CD1c-positive myeloid dendritic cell (primary cell): ENCODE results near the gene ADRM1.

Experiments
- DNase-seq: peaks from one replicate; pipeline ENCODE4 v3.0.0-alpha.2; 2016; ENCODE audit errors: extremely low spot score

Gene ADRM1

GRCh38 chr20:62297449-62298227 is 5.2 kb upstream of the ADRM1 start:
- no peak for DNase-seq

- DNase-seq, result no peak
Observed at GRCh38 chr20:62298577-62299249, 4.1 kb upstream of the ADRM1 start.

DNA sequence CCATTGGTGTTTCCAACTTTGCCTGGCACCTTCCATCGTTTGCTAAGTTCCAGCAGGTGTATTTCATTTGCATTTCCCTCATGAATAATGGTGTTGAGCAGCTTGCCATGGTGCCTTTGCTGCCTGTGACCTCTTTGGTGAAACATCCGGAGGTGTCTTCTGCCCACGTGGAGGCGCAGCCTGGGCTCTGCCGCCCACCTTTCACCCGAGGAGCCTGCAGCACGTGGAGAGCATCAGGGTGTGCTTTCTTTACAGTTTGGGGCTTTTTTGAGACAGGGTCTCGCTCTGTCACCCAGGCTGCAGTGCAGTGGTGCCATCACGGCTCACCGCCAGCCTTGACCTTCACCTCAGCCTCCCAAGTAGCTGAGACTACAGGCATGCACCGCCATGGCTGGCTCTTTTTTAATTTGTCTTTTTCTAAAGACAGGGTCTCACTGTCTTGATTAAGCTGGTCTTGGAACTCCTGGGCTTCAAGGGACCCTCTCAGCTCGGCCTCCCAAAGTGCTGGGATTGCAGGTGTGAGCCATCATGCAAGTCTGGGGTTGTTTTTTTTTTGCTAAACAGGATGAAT is 3.0 kb upstream of the ADRM1 start:
- no peak for DNase-seq

DNA sequence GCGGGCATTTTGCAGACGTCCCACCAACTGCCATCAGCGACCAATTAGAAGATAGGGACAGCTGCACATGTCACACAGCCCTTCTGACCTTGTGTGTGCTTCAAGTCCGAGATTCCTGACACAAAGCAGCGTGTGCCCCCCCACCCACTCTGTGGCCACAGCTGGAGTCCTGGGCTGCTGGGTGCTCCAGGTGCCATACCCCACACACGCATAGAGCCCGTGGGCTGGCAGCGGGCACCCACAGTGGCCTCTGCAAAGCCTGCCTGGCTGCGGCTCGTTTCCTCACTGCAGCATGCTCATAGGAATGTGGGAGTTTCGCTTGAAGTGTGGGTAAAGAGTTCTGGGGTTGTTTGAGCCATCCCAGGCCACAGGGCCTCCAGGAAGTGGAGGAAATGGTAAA is 2.5 kb upstream of the ADRM1 start:
- DNase-seq, result no peak

GRCh38 chr20:62301111-62301668 is 1.6 kb upstream of the ADRM1 start:
- no peak for DNase-seq

DNA sequence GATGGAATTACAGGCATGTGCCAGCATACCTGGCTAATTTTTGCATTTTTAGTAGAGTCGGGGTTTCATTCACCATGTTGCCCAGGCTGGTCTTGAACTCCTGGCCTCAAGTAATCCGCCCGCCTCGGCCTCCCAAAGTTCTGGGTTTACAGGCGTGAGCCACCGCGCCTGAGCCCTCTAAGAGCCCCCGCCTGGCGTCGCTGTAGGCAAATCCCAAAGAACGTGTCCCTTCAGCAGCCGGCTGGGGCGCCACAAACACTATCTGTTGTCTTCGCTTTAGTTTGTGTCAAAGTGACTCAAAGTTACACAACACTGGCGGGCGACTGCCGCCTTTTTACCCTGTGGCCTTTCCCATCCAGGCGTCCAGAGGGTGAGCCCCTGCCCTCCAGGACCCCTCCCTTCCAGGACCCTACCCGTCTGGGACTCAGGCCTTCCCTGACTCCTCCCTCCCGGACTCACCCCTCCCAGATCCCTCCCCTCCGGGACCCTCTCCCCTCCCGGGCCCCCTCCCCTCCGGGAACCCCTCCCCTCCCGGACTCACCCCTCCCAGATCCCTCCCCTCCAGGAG is 940 bp upstream of the ADRM1 start:
- peak; percentile 96 for DNase-seq

GRCh38 chr20:62303062-62303339 is 204 bp downstream of the ADRM1 start:
- DNase-seq, result no peak

DNA sequence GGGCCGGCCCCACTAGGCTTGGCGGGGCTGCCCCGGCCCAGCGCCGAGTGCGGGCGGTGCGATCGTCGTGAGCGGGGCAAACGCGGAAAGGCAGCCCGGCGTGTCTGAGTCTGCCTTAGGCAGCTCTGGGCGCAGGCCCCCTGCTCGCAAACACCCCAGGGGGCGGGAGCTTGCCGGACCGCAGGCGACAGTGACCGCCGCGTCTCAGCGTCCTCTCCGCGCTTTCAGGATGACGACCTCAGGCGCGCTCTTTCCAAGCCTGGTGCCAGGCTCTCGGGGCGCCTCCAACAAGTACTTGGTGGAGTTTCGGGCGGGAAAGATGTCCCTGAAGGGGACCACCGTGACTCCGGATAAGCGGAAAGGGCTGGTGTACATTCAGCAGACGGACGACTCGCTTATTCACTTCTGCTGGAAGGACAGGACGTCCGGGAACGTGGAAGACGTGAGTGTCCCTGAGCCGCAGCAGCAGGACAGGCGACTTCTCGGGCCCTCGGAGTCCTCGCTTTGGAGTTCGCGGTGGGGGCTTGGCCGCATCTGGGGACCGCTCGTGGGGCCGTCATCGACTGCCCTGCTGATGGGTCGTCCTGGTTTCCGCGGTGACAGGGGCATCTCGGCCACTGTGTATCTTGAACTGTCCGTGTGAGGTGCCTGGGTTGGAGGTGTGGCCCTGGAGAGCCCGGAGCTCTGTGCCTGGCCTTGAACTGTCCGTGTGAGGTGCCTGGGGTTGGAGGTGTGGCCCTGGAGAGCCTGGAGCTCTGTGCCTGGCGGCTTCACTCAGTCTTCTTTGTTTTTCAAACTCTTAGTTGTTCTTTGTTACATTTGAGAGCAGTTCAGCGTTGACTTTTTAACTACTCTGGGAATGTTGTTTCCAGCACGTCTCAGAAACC is 786 bp downstream of the ADRM1 start:
- peak; percentile 31 for DNase-seq

- no peak for DNase-seq
Observed at GRCh38 chr20:62304331-62305148, 1.7 kb downstream of the ADRM1 start.

DNA sequence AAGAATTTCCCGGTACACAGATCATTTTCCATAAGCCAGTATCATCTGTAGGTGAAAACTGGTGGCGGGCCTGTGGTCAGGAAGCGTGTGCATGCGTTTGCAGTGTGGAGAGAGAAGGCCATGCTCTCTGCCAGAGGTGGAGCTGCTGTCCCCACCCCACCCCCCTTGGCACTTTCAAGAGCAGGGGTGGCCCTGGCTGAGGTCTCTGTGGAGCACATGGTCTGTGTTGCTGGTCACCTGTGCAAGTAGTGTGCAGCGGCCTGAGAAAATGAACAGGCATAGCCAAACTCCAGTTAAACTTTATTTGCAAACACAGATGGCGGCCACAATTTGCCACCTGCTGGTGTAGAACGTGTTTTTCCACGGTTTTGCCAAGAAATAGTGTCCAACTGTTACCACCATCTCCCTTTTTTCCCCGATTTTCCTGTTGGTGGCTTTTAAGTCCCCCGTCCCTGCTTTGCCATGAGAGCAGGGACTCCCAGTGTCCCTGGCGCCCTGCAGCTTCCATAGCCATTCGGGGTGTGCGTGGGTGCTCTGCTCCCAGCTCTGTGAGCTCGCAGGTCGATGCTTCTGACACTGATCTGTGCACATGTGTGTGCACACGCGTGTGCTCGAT is 2.5 kb downstream of the ADRM1 start:
- DNase-seq, result no peak

DNA sequence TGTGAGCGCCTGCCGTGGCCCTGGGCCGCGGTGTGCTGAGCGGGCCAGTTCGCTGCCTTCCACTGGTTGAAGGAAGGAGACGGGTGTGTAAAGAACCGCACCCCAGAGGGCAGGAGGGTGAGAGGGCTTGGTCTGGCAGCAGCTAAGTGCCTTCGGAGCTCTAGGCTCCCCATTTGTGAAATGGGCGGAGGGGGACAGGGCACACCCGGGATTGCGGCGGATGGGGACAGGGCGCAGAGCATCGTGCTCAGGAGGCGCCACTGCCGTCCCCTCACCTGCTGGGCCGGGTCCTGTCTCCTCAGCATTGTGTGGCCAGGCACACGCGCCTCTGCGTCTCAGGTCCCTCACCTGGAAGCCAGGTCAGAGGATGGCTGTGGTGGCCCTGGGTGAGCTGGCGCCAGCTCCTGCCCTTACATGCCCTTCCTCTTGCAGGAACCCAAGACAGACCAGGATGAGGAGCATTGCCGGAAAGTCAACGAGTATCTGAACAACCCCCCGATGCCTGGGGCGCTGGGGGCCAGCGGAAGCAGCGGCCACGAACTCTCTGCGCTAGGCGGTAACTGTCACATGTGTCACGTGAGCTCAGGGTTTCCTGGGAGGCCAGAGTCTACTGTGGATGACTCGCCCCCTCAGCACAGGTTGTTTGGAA is 3.1 kb downstream of the ADRM1 start:
- DNase-seq, result no peak

DNA sequence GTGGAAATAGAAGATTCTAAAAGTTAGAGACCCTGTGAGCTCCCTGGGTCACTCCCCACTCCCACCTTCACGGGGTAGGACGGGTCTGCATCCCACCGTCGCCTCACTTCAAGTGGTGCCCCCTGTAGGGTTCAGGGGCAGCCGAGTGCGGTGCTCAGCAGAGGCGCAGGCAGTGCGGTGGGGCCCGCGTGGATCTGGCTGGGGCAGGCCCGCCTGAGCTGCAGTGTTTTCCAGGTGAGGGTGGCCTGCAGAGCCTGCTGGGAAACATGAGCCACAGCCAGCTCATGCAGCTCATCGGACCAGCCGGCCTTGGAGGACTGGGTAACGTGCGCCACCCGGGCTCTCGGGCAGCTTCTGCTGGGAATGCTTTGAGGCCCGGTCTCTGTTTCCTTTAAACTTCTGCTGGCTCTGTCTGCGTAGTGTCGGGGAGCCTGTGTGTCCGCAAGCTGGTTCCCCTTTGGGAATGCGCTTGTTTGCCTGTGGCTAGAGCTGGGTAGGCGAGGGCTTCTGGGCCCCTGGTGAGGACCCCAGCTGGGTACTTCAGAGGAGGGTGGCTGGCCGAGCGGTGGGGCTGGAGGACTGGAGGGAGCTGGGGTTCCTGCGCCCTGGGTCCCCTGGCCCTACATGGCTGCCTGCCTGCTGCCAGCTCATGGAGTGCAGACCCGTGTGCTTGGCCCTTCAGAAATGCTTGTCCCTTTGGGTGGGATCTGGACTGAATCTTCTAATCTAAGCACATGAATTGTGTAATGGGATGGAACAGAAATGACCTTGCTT is 3.8 kb downstream of the ADRM1 start:
- DNase-seq, result no peak

DNA sequence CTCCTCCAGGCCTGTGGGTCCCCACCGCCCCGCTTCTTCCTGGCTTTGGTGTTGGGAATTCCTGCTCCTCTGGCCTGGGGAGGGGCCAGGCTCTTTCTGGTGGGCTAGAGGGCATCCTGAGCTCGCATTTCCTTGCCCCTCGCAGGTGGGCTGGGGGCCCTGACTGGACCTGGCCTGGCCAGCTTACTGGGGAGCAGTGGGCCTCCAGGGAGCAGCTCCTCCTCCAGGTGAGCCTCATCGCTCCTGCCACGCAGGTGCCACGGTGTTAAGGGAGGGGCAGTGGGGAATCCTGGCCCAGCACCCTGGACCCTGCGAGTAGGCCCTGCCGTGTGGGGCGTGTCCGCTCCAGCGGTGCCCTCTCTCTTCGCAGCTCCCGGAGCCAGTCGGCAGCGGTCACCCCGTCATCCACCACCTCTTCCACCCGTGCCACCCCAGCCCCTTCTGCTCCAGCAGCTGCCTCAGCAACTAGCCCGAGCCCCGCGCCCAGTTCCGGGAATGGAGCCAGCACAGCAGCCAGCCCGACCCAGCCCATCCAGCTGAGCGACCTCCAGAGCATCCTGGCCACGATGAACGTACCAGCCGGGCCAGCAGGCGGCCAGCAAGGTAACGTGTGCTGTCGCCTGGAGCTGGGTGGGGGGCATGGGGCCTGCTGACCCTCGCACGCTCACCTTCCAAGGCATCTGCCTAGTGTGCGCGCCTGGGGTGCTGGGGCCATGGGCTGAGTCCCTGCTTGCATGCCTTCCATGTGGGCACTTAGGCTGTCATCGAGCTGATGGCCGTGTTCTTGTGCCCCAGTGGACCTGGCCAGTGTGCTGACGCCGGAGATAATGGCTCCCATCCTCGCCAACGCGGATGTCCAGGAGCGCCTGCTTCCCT is 4.7 kb downstream of the ADRM1 start:
- no peak for DNase-seq

- DNase-seq, result no peak
Observed at GRCh38 chr20:62308102-62308822, 5.5 kb downstream of the ADRM1 start.

DNA sequence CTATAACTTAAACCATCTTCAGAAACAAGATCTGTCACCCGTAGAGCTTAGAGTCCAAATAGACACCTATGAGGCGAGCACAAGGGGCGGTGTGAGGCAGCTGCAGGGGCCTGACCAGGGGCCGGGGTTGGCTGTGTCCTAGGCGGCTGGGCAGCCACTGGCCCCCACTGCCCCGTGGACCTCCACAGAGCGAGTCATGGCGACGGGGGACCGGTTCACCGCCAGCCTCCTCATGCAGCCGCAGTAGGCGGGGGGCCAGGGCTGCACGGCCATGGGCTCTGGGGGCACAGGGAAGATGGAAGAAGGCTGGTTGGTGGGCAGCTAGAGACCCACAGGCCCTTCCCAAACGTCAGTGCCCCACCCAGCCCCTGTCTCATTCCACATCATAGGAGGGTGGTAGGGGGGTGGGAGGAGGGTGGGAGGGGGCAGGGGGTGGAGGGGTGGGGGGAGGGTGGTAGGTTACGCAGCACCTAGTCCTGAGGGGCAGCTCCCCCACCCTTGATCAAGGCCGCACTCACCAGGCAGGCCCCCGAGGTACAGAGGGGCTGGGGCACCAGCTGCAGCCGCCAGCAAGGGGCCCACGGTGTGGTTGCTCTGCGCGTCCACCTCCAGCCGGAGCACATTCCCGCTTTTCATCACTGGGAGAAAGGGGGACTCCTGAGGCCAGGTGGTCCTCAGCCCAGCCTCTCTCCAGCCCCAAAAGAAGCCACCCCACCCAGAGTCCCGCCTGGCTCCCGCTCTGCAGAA is 6.6 kb downstream of the ADRM1 start:
- no peak for DNase-seq

- DNase-seq, result no peak
Observed at GRCh38 chr20:62309947-62310756, 7.4 kb downstream of the ADRM1 start.
